IMR-90 (cell line): Measurements from ENCODE around the gene CSPG5. TPM values are rescaled to one million over a fixed set of nuclear protein-coding genes. Genes with fewer than 3 reads are reported as not detected.

Experiments
- ATAC-seq: fragments of 200-7000 bp; cut with Tn5 transposase; 2 replicates; pipeline ENCODE4 v1.9.1; 2020; ENCODE audit warnings: low read depth, mild to moderate bottlenecking, moderate library complexity
- BruUV-seq: library from RNA; stranded (reverse); fragments of 400-500 nt; replicated peaks from 2 replicates; lab custom pipeline; 2021; lab: Mats Ljungman, UMichigan
- CTCF ChIA-PET: fragments of 300-600 bp; formaldehyde crosslinking; extraction: SDS; loops from one replicate; lab custom pipeline; 2021; ENCODE audit warnings: antibody characterized with exemption; lab: Yijun Ruan, JAX
- POLR2A ChIA-PET: fragments of 300-600 bp; sonication (Branson Sonifier 250); formaldehyde crosslinking; loops from one replicate; lab custom pipeline; 2022; ENCODE audit warnings: antibody characterized with exemption; ENCODE audit not compliant: unreplicated experiment; lab: Charles Lee
- DNase-seq: peaks from one replicate; pipeline ENCODE4 v3.0.0; 2013
- H2AFZ ChIP-seq: replicated peaks from 2 replicates; pipeline ENCODE3; 2013; ENCODE audit warnings: low read length, mild to moderate bottlenecking; ENCODE audit not compliant: poor library complexity
- H2AK5ac ChIP-seq: 2 replicates; pipeline ENCODE4 v1.6.1; 2013; ENCODE audit warnings: low read depth, low read length, inconsistent platforms
- H2AK9ac ChIP-seq: replicated peaks from 2 replicates; pipeline ENCODE3; 2013; ENCODE audit warnings: mild to moderate bottlenecking, low read depth, low read length, moderate library complexity; ENCODE audit not compliant: poor library complexity
- H2BK120ac ChIP-seq: 2 replicates; pipeline ENCODE4 v1.6.1; 2013; ENCODE audit warnings: low read depth, low read length, inconsistent platforms
- H2BK15ac ChIP-seq: 3 replicates; pipeline ENCODE4 v1.6.1; 2013; ENCODE audit warnings: low read depth, low read length, inconsistent platforms
- H2BK20ac ChIP-seq: 2 replicates; pipeline ENCODE4 v1.6.1; 2013; ENCODE audit warnings: low read depth, mild to moderate bottlenecking, inconsistent platforms, low read length, moderate library complexity
- H2BK5ac ChIP-seq: 2 replicates; pipeline ENCODE4 v1.6.1; 2013; ENCODE audit warnings: mild to moderate bottlenecking, low read depth, low read length, inconsistent platforms; ENCODE audit not compliant: poor library complexity, severe bottlenecking
- H3K14ac ChIP-seq: replicated peaks from 2 replicates; pipeline ENCODE4 v1.6.1; 2013; ENCODE audit warnings: low read depth, low read length, inconsistent platforms
- H3K18ac ChIP-seq: 2 replicates; pipeline ENCODE4 v1.6.1; 2013; ENCODE audit warnings: low read depth, low read length, control low read depth
- H3K23ac ChIP-seq: 2 replicates; pipeline ENCODE4 v1.6.1; 2013; ENCODE audit warnings: low read depth, low read length, inconsistent platforms
- H3K27ac ChIP-seq: 2 replicates; pipeline ENCODE4 v1.5.1; 2013; ENCODE audit warnings: mild to moderate bottlenecking, control low read depth, low read length; ENCODE audit not compliant: insufficient read depth
- H3K27me3 ChIP-seq: 2 replicates; pipeline ENCODE4 v1.6.1; 2013; ENCODE audit warnings: low read length; ENCODE audit not compliant: control insufficient read depth, insufficient read depth
- H3K36me3 ChIP-seq: 2 replicates; pipeline ENCODE4 v1.6.1; 2013; ENCODE audit warnings: low read length, mixed read lengths; ENCODE audit not compliant: control insufficient read depth, insufficient read depth
- H3K4ac ChIP-seq: 2 replicates; pipeline ENCODE4 v1.6.1; 2013; ENCODE audit warnings: low read depth, low read length, inconsistent platforms
- H3K4me1 ChIP-seq: 2 replicates; pipeline ENCODE4 v1.6.1; 2013; ENCODE audit warnings: low read length, mixed read lengths; ENCODE audit not compliant: control insufficient read depth, insufficient read depth
- H3K4me2 ChIP-seq: 2 replicates; pipeline ENCODE4 v1.6.1; 2013; ENCODE audit warnings: low read depth, mild to moderate bottlenecking, control low read depth, low read length, moderate library complexity
- H3K4me3 ChIP-seq: 2 replicates; pipeline ENCODE4 v1.5.1; 2013; ENCODE audit warnings: low read depth, mild to moderate bottlenecking, control low read depth, low read length, moderate library complexity; ENCODE audit not compliant: insufficient read depth
- H3K56ac ChIP-seq: 2 replicates; pipeline ENCODE4 v1.6.1; 2013; ENCODE audit warnings: low read length, inconsistent platforms; ENCODE audit not compliant: insufficient read depth; ENCODE audit errors: extremely low read depth
- H3K79me1 ChIP-seq, 2 experiments: 2 replicates each; pipeline ENCODE4 v1.6.1; 2013; ENCODE audit warnings: low read length in 2 of 2, inconsistent platforms in 1 of 2, low read depth in 1 of 2
- H3K9ac ChIP-seq: 2 replicates; pipeline ENCODE4 v1.6.1; 2013; ENCODE audit warnings: low read depth, low read length, control low read depth
- H3K9me1 ChIP-seq: 2 replicates; pipeline ENCODE4 v1.6.1; 2013; ENCODE audit warnings: low read length, inconsistent platforms; ENCODE audit not compliant: insufficient read depth
- H3K9me3 ChIP-seq: 2 replicates; pipeline ENCODE4 v1.6.1; 2013; ENCODE audit warnings: low read length; ENCODE audit not compliant: control insufficient read depth, insufficient read depth
- H4K20me1 ChIP-seq: 2 replicates; pipeline ENCODE4 v1.6.1; 2013; ENCODE audit warnings: low read length, inconsistent platforms; ENCODE audit not compliant: insufficient read depth
- H4K5ac ChIP-seq: 2 replicates; pipeline ENCODE4 v1.6.1; 2013; ENCODE audit warnings: mild to moderate bottlenecking, low read depth, low read length, control low read depth
- H4K8ac ChIP-seq, 2 experiments: 2 replicates each; pipeline ENCODE4 v1.6.1; 2013; ENCODE audit warnings: low read depth in 2 of 2, low read length in 2 of 2, control low read depth in 1 of 2, inconsistent platforms in 1 of 2
- H4K91ac ChIP-seq: 2 replicates; pipeline ENCODE4 v1.6.1; 2013; ENCODE audit warnings: low read depth, low read length, inconsistent platforms; ENCODE audit not compliant: insufficient read depth
- BHLHE40 ChIP-seq: fragments of 150-350 bp; IDR thresholded peaks from 2 replicates; pipeline ENCODE4 v1.6.1; 2016; ENCODE audit warnings: mild to moderate bottlenecking, low read depth, low read length
- CEBPB ChIP-seq: IDR thresholded peaks from 2 replicates; pipeline ENCODE4 v1.6.1; 2012; ENCODE audit warnings: low read depth, low read length, improper control_type of control experiment
- CHD1 ChIP-seq: IDR thresholded peaks from 2 replicates; pipeline ENCODE4 v1.6.1; 2012; ENCODE audit warnings: low read depth, low read length, improper control_type of control experiment
- CTCF ChIP-seq: conservative IDR thresholded peaks from 2 replicates; pipeline ENCODE4 v1.5.1; 2012; ENCODE audit warnings: mild to moderate bottlenecking, low read depth, low read length, improper control_type of control experiment
- ELK1 ChIP-seq: fragments of 150-350 bp; IDR thresholded peaks from 2 replicates; pipeline ENCODE4 v1.6.1; 2016; ENCODE audit warnings: low read depth, mild to moderate bottlenecking, low read length, moderate library complexity, borderline replicate concordance
- FOS ChIP-seq: fragments of 150-350 bp; IDR thresholded peaks from 2 replicates; pipeline ENCODE4 v1.6.1; 2016; ENCODE audit warnings: low read depth, low read length
- MAFK ChIP-seq: IDR thresholded peaks from 2 replicates; pipeline ENCODE4 v1.6.1; 2012; ENCODE audit warnings: low read depth, low read length, improper control_type of control experiment
- MAZ ChIP-seq: IDR thresholded peaks from 2 replicates; pipeline ENCODE4 v1.6.1; 2012; ENCODE audit warnings: low read depth, mild to moderate bottlenecking, low read length, improper control_type of control experiment, moderate library complexity, borderline replicate concordance
- MXI1 ChIP-seq: IDR thresholded peaks from 2 replicates; pipeline ENCODE4 v1.6.1; 2012; ENCODE audit warnings: low read depth, mild to moderate bottlenecking, low read length, moderate library complexity, borderline replicate concordance
- NFE2L2 ChIP-seq: fragments of 150-350 bp; IDR thresholded peaks from 2 replicates; pipeline ENCODE4 v1.6.1; 2016; ENCODE audit warnings: low read depth, mild to moderate bottlenecking, low read length
- POLR2A ChIP-seq: IDR thresholded peaks from 2 replicates; pipeline ENCODE4 v1.6.1; 2012; ENCODE audit warnings: mild to moderate bottlenecking, low read depth, low read length
- RAD21 ChIP-seq: IDR thresholded peaks from 2 replicates; pipeline ENCODE4 v1.6.1; 2012; ENCODE audit warnings: low read length, improper control_type of control experiment
- RCOR1 ChIP-seq: IDR thresholded peaks from 2 replicates; pipeline ENCODE4 v1.6.1; 2012; ENCODE audit warnings: mild to moderate bottlenecking, low read length, improper control_type of control experiment; ENCODE audit not compliant: insufficient replicate concordance
- RFX5 ChIP-seq: IDR thresholded peaks from 2 replicates; pipeline ENCODE4 v1.8.0; 2012; ENCODE audit warnings: low read depth, mild to moderate bottlenecking, low read length, moderate library complexity
- SMC3 ChIP-seq: fragments of 150-350 bp; IDR thresholded peaks from 2 replicates; pipeline ENCODE4 v1.6.1; 2016; ENCODE audit warnings: low read depth, mild to moderate bottlenecking, antibody characterized with exemption, low read length, moderate library complexity
- USF2 ChIP-seq: fragments of 150-350 bp; IDR thresholded peaks from 2 replicates; pipeline ENCODE4 v1.6.1; 2017; ENCODE audit warnings: mild to moderate bottlenecking, antibody characterized with exemption, low read length, low read depth
- WGBS, 2 experiments: methylation state at CpG; one replicate each; pipeline versions ENCODE4 v1.1.5 to v1.1.7; 2013; ENCODE audit warnings: missing lambda C conversion rate in 2 of 2; ENCODE audit not compliant: insufficient read length in 1 of 2; ENCODE audit errors: extremely low coverage in 2 of 2; 5-methylcytosine and 5-hydroxymethylcytosine counted together
- dilution Hi-C: fragments of 300-500 bp; cut with HindIII; formaldehyde crosslinking; loops from one replicate; pipeline ENCODE4 v1.14.3; 2018; ENCODE audit warnings: low sequenced_read_pairs; ENCODE audit not compliant: unreplicated experiment
- in situ Hi-C: fragments of 300-500 bp; cut with MboI; formaldehyde crosslinking; loops from 3 replicates; pipeline ENCODE4 v1.14.3; 2019; ENCODE audit warnings: low sequenced_read_pairs, inconsistent platforms, mixed read lengths
- intact Hi-C: fragments of 100-400 bp; cut with micrococcal nuclease; formaldehyde crosslinking; loops from 2 replicates; pipeline ENCODE4 v1.10.0; 2022
- polyA plus RNA-seq, 3 experiments: library from polyadenylated mRNA; depleted of rRNA; stranded (reverse); fragments of >200 nt; gene quantifications; 2 replicates each; pipeline ENCODE4 v1.2.3, GENCODE V29; 2012; ENCODE audit warnings: low replicate concordance in 1 of 3
- total RNA-seq: library from RNA; depleted of rRNA; stranded (reverse); fragments of >200 nt; gene quantifications from 2 replicates; pipeline ENCODE4 v1.2.3, GENCODE V29; 2012

CSPG5 gene
- total and polyA plus RNA-seq, 2 of the 4 experiments (the other 2 are of a cell fraction), result under 0.01 to 0.10 TPM

- Histone ChIP-seq H3K56ac (no peak overlapping the region), H3K4me2 (no peak overlapping the region), H3K27ac (no peak overlapping the region), H2BK5ac (no peak overlapping the region), H2AFZ (peak overlapping the region; percentile 35), H3K27me3 (peaks cover 6% of the 10 kb centered on the region), H4K5ac (no peak overlapping the region), H3K23ac (no peak overlapping the region), H2AK5ac (no peak overlapping the region), H3K36me3 (no peaks in the 10 kb centered on the region), H4K8ac (no peak overlapping the region), H3K9me1 (0 out of 2 replicates have a peak, but pooled peaks cover 3% of the 10 kb centered on the region), H2BK120ac (no peak overlapping the region), H3K4me1 (no peaks in the 10 kb centered on the region), H2AK9ac (no peak overlapping the region), H3K18ac (no peak overlapping the region), H3K4me3 (no peak overlapping the region), H3K4ac (no peak overlapping the region), H3K14ac (no peak overlapping the region), H4K91ac (no peak overlapping the region), H2BK15ac (no peak overlapping the region), H3K9me3 (no peaks in the 10 kb centered on the region), H3K9ac (no peak overlapping the region), H3K79me1 (no peaks in the 10 kb centered on the region), H2BK20ac (no peak overlapping the region), H4K20me1 (no peaks in the 10 kb centered on the region)
- intact Hi-C loops (no loop called here), in situ Hi-C loops (no loop called here), dilution Hi-C loops (no loop called here)
- ATAC-seq (peak; percentile 79), DNase-seq (peak; percentile 16)
- TF ChIP-seq POLR2A (no peak), CEBPB (no peak), CTCF (no peak), RAD21 (no peak), RFX5 (no peak), USF2 (no peak), FOS (no peak), MAZ (no peak), SMC3 (no peak), RCOR1 (no peak), MAFK (no peak), BHLHE40 (no peak), NFE2L2 (no peak), MXI1 (no peak), ELK1 (no peak), CHD1 (no peak)
- ChIA-PET POLR2A (no interaction called here), CTCF (no interaction called here)
- WGBS, 2 experiments, result 48% methylated on average over 8 of the region's 21 CpGs; no CpG with 5 or more reads in 1 of the 2 experiments
- no TSS peak for BruUV-seq
Observed at GRCh38 chr3:47542471-47543173, 36.0 kb downstream of the CSPG5 start.
